HL-60 (cell line): Measurements from ENCODE around the gene SLC45A1.

ENCODE experiments used
- POLR2AphosphoS5 ChIP-seq: IDR thresholded peaks from 2 replicates; pipeline ENCODE4 v1.6.1; 2012; ENCODE audit warnings: low read depth
- TF ChIP-seq, protein P1 (sequence below): IDR thresholded peaks from one replicate; pipeline ENCODE4 v1.5.1; 2011; ENCODE audit warnings: low read length, control low read depth, inconsistent platforms; ENCODE audit not compliant: insufficient read depth
- TF ChIP-seq, protein P2 (sequence below): IDR thresholded peaks from 2 replicates; pipeline ENCODE4 v1.6.1; 2012; ENCODE audit warnings: low read depth; ENCODE audit not compliant: insufficient replicate concordance

DNA sequence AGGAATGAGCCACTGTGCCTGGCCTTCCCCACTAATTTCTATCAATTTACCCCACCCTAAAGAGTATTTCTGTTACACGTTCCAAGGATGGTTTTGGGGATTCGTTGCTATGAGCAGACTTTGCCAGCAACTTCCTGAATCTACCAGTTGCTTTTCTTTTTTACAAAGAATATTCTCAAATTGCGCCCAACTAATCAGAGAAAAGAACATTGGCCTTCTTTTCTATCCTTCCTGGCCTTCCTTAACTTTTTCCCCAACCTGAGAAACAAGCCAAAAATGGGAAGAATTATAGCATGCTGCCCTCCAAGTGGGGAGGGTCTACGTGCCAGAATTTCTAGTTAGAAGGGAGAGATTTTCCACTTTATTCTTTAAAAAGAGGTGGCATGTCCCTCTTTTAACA lies 44.9 kb upstream of the SLC45A1 start:
- no peak for TF ChIP-seq POLR2AphosphoS5
- TF ChIP-seq, protein P1, sequence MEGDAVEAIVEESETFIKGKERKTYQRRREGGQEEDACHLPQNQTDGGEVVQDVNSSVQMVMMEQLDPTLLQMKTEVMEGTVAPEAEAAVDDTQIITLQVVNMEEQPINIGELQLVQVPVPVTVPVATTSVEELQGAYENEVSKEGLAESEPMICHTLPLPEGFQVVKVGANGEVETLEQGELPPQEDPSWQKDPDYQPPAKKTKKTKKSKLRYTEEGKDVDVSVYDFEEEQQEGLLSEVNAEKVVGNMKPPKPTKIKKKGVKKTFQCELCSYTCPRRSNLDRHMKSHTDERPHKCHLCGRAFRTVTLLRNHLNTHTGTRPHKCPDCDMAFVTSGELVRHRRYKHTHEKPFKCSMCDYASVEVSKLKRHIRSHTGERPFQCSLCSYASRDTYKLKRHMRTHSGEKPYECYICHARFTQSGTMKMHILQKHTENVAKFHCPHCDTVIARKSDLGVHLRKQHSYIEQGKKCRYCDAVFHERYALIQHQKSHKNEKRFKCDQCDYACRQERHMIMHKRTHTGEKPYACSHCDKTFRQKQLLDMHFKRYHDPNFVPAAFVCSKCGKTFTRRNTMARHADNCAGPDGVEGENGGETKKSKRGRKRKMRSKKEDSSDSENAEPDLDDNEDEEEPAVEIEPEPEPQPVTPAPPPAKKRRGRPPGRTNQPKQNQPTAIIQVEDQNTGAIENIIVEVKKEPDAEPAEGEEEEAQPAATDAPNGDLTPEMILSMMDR: no peak
- TF ChIP-seq, protein P2, sequence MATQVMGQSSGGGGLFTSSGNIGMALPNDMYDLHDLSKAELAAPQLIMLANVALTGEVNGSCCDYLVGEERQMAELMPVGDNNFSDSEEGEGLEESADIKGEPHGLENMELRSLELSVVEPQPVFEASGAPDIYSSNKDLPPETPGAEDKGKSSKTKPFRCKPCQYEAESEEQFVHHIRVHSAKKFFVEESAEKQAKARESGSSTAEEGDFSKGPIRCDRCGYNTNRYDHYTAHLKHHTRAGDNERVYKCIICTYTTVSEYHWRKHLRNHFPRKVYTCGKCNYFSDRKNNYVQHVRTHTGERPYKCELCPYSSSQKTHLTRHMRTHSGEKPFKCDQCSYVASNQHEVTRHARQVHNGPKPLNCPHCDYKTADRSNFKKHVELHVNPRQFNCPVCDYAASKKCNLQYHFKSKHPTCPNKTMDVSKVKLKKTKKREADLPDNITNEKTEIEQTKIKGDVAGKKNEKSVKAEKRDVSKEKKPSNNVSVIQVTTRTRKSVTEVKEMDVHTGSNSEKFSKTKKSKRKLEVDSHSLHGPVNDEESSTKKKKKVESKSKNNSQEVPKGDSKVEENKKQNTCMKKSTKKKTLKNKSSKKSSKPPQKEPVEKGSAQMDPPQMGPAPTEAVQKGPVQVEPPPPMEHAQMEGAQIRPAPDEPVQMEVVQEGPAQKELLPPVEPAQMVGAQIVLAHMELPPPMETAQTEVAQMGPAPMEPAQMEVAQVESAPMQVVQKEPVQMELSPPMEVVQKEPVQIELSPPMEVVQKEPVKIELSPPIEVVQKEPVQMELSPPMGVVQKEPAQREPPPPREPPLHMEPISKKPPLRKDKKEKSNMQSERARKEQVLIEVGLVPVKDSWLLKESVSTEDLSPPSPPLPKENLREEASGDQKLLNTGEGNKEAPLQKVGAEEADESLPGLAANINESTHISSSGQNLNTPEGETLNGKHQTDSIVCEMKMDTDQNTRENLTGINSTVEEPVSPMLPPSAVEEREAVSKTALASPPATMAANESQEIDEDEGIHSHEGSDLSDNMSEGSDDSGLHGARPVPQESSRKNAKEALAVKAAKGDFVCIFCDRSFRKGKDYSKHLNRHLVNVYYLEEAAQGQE: no peak
